Smooth muscle cell of the brain vasculature (primary cell): ENCODE measurements around the gene SLC25A27.

Source experiments
- DNase-seq: peaks from one replicate; pipeline ENCODE4 v3.0.0-alpha.2; 2012; ENCODE audit warnings: low read depth, low spot score

SLC25A27 gene

DNA sequence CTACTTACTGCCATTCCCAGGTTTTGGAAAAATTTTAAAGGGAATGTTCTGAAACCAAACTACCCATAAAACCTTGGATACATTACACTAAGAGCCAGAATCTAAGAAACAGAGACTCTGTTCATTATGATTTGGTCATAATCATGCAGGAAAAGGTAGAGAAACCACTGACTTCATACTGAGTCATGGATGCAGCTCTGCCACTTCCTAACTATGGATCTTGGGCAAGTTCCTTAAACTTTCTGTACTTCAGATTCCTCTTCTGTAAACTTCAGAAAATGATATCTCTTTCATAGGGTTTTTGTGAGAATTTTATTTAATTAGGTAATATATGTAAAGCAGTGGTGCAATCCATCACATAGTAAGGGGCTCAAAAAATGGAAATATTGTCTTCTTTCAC is 62.4 kb downstream of the SLC25A27 start:
- DNase-seq, result no peak

DNA sequence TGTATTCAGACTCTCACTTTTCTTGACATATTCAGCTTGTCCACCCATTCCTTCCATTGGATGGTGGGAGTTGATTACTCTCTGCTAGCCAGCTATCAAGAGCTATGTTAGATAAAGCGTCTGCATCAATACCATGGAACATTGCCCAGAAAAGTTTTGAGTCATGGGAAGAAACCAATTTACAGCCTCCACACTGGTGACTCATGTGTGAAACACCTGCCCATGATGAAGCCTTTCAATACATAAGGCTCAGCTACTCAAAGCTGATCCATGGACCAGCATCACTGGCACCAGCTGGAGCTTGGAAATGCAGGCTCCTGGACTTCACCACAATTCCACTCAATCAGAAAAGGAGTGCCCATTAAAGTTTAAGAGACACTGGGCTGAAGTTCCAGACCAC is 66.3 kb downstream of the SLC25A27 start:
- no peak for DNase-seq

GRCh38 chr6:46720401-46720800 is 67.6 kb downstream of the SLC25A27 start:
- no peak for DNase-seq
